Astrocyte (in vitro differentiated cells and primary cell): ENCODE data around the gene SEC61B. TPM values are rescaled to one million over a fixed set of nuclear protein-coding genes. Genes with fewer than 3 reads are reported as not detected.

ENCODE experiments used
- DNase-seq: peaks from one replicate; pipeline ENCODE4 v3.0.0-alpha.2; 2010; ENCODE audit warnings: low read depth
- FAIRE-seq: peaks from 2 replicates; lab custom pipeline; 2011; peaks lifted over from hg19 to GRCh38; lab: Jason Lieb, UNC
- H2AFZ ChIP-seq: 2 replicates; pipeline ENCODE4 v1.6.0; 2012; ENCODE audit warnings: low read depth, low read length, inconsistent platforms
- H3K27ac ChIP-seq: 2 replicates; pipeline ENCODE4 v1.5.1; 2011; ENCODE audit warnings: low read depth, low read length, inconsistent platforms
- H3K27me3 ChIP-seq: 2 replicates; pipeline ENCODE4 v1.6.0; 2011; ENCODE audit warnings: low read length, inconsistent platforms; ENCODE audit not compliant: insufficient read depth
- H3K36me3 ChIP-seq: 2 replicates; pipeline ENCODE4 v1.5.1; 2011; ENCODE audit warnings: low read length, inconsistent platforms; ENCODE audit not compliant: insufficient read depth
- H3K4me1 ChIP-seq: 2 replicates; pipeline ENCODE4 v1.5.1; 2011; ENCODE audit warnings: low read length, inconsistent platforms; ENCODE audit not compliant: insufficient read depth
- H3K4me2 ChIP-seq: 2 replicates; pipeline ENCODE4 v1.6.0; 2012; ENCODE audit warnings: low read length, inconsistent platforms
- H3K4me3 ChIP-seq: 2 replicates; pipeline ENCODE4 v1.5.1; 2011; ENCODE audit warnings: low read depth, mild to moderate bottlenecking, low read length, inconsistent platforms; ENCODE audit not compliant: insufficient read depth
- H3K79me2 ChIP-seq: 2 replicates; pipeline ENCODE4 v1.6.0; 2012; ENCODE audit warnings: mild to moderate bottlenecking, low read length, inconsistent platforms; ENCODE audit not compliant: insufficient read depth
- H3K9ac ChIP-seq: 2 replicates; pipeline ENCODE4 v1.6.0; 2012; ENCODE audit warnings: mild to moderate bottlenecking, low read length, inconsistent platforms
- H3K9me3 ChIP-seq: 2 replicates; pipeline ENCODE4 v1.5.1; 2012; ENCODE audit warnings: low read depth, mild to moderate bottlenecking, low read length, inconsistent platforms; ENCODE audit not compliant: insufficient read depth
- H4K20me1 ChIP-seq: 2 replicates; pipeline ENCODE4 v1.6.0; 2012; ENCODE audit warnings: low read length, inconsistent platforms; ENCODE audit not compliant: insufficient read depth
- H3K27ac Mint-ChIP-seq: one replicate; pipeline ENCODE4 v1.8.0; 2021; ENCODE audit warnings: mild to moderate bottlenecking, mixed read lengths; ENCODE audit not compliant: unreplicated experiment
- H3K27me3 Mint-ChIP-seq: one replicate; pipeline ENCODE4 v1.8.0; 2021; ENCODE audit warnings: low read depth, mixed read lengths; ENCODE audit not compliant: unreplicated experiment
- H3K36me3 Mint-ChIP-seq: one replicate; pipeline ENCODE4 v1.8.0; 2021; ENCODE audit warnings: low read depth, mixed read lengths; ENCODE audit not compliant: unreplicated experiment
- H3K4me1 Mint-ChIP-seq: one replicate; pipeline ENCODE4 v1.8.0; 2021; ENCODE audit warnings: low read depth, mixed read lengths; ENCODE audit not compliant: unreplicated experiment
- H3K4me3 Mint-ChIP-seq: one replicate; pipeline ENCODE4 v1.8.0; 2021; ENCODE audit warnings: mild to moderate bottlenecking, moderate library complexity, mixed read lengths; ENCODE audit not compliant: unreplicated experiment
- H3K9me3 Mint-ChIP-seq: one replicate; pipeline ENCODE4 v1.8.0; 2021; ENCODE audit warnings: mild to moderate bottlenecking, mixed read lengths; ENCODE audit not compliant: unreplicated experiment
- CTCF ChIP-seq: IDR thresholded peaks from 2 replicates; pipeline ENCODE4 v1.5.1; 2011; ENCODE audit warnings: low read depth, mild to moderate bottlenecking, inconsistent platforms, low read length, moderate library complexity; ENCODE audit not compliant: insufficient read depth
- EZH2 ChIP-seq: IDR thresholded peaks from 2 replicates; pipeline ENCODE4 v1.6.1; 2012; ENCODE audit warnings: mild to moderate bottlenecking, low read length, inconsistent platforms; ENCODE audit not compliant: insufficient read depth
- total RNA-seq: library from RNA; stranded (reverse); gene quantifications from 2 replicates; pipeline ENCODE4 v1.2.1, GENCODE V29; 2021

Gene SEC61B
- total RNA-seq, 1 donor from 2014 or later: 263 TPM

- H3K79me2 ChIP-seq: no peaks in the 10 kb centered on the region
- H3K9me3 ChIP-seq: no peaks in the 10 kb centered on the region
- Mint-ChIP-seq H3K4me3 (no peak overlapping the region), H3K9me3 (peaks cover 4% of the 10 kb centered on the region), H3K27ac (no peak overlapping the region), H3K4me1 (peaks cover 2% of the 10 kb centered on the region), H3K27me3 (peaks cover 14% of the 10 kb centered on the region), H3K36me3 (no peaks in the 10 kb centered on the region)
- H3K36me3 ChIP-seq: no peaks in the 10 kb centered on the region
- H2AFZ ChIP-seq: no peak overlapping the region
- H3K4me1 ChIP-seq: no peaks in the 10 kb centered on the region
- H4K20me1 ChIP-seq: no peaks in the 10 kb centered on the region
- no peak overlapping the region for H3K4me2 ChIP-seq
- no peak for DNase-seq
- TF ChIP-seq EZH2 (no peak), CTCF (no peak)
- H3K4me3 ChIP-seq: no peak overlapping the region
- no peak for FAIRE-seq
- no peak overlapping the region for H3K27ac ChIP-seq
- H3K9ac ChIP-seq: no peak overlapping the region
- H3K27me3 ChIP-seq: no peaks in the 10 kb centered on the region
Measured at GRCh38 chr9:99199938-99200539, 22.0 kb upstream of the SEC61B start.

GRCh38 chr9:99201603-99202002, 20.5 kb upstream of the SEC61B start:
- no peaks in the 10 kb centered on the region for H3K36me3 ChIP-seq

More at GRCh38 chr9:99201603-99202002, 20.5 kb upstream of the SEC61B start:
- no peak for TF ChIP-seq CTCF
- TF ChIP-seq EZH2: no peak
- H3K27ac ChIP-seq: no peak overlapping the region
- Mint-ChIP-seq H3K36me3 (no peaks in the 10 kb centered on the region), H3K4me3 (no peak overlapping the region), H3K27me3 (peaks cover 13% of the 10 kb centered on the region), H3K4me1 (peaks cover 2% of the 10 kb centered on the region), H3K9me3 (peaks cover 2% of the 10 kb centered on the region), H3K27ac (no peak overlapping the region)
- no peaks in the 10 kb centered on the region for H4K20me1 ChIP-seq
- no peaks in the 10 kb centered on the region for H3K9me3 ChIP-seq
- H3K4me3 ChIP-seq: no peak overlapping the region
- H3K4me2 ChIP-seq: no peak overlapping the region
- H3K27me3 ChIP-seq: no peaks in the 10 kb centered on the region
- H3K9ac ChIP-seq: no peak overlapping the region
- H3K4me1 ChIP-seq: no peaks in the 10 kb centered on the region
- H2AFZ ChIP-seq: no peak overlapping the region
- DNase-seq (no peak), FAIRE-seq (no peak)
- no peaks in the 10 kb centered on the region for H3K79me2 ChIP-seq
